ENCODE results near the gene SIX4. TPM values are rescaled to one million over a fixed set of nuclear protein-coding genes. Genes with fewer than 3 reads are reported as not detected.

SIX4 gene
- polyA plus RNA-seq, 1 experiment: 4.7 TPM

GRCh38 chr14:60721326-60722106 lies 2.6 kb downstream of the SIX4 start:
- Histone ChIP-seq H3K27me3 (ENCODE audit: control insufficient read depth, insufficient read depth, low read length) (no peaks in the 10 kb centered on the region), H3K36me3 (ENCODE audit: control insufficient read depth, insufficient read depth, low read length) (peaks cover 7% of the 10 kb centered on the region), H3K4me3 (ENCODE audit: low read depth, low read length) (peak overlapping the region; percentile 94)
- no peak for DNase-seq (ENCODE audit: low read depth)
- peak; percentile 56 for TF ChIP-seq CTCF (IDR thresholded peaks at IDR 0.05; ENCODE audit: insufficient read depth, low read depth, low read length)
- POLR2A ChIA-PET: interaction anchor here (0.6 kb wide), 2 partner anchors 130 to 313 kb away, joined by 7 to 18 read pairs; no protein-coding TSS in a partner anchor
- CTCF ChIA-PET: interaction anchor here (0.7 to 2.0 kb wide), 5 partner anchors 8 to 532 kb away, joined by 3 to 6 read pairs (median 3); no protein-coding TSS in a partner anchor

GRCh38 chr14:60720962-60721325 lies 3.2 kb downstream of the SIX4 start:
- no peak for DNase-seq (ENCODE audit: low read depth)
- Histone ChIP-seq H3K27me3 (ENCODE audit: control insufficient read depth, insufficient read depth, low read length) (no peaks in the 10 kb centered on the region), H3K4me3 (ENCODE audit: low read depth, low read length) (peak overlapping the region; percentile 94), H3K36me3 (ENCODE audit: control insufficient read depth, insufficient read depth, low read length) (peaks cover 7% of the 10 kb centered on the region)
- ChIA-PET POLR2A (interaction anchor here (0.6 kb wide), 1 partner anchor 313 kb away, joined by 18 read pairs; no protein-coding TSS in a partner anchor), CTCF (interaction anchor here (0.7 to 1.2 kb wide), 3 partner anchors 68 to 532 kb away, joined by 3 to 5 read pairs (median 3); no protein-coding TSS in a partner anchor)
- no peak for TF ChIP-seq CTCF (IDR thresholded peaks at IDR 0.05; ENCODE audit: insufficient read depth, low read depth, low read length)

GRCh38 chr14:60720391-60720790 lies 3.8 kb downstream of the SIX4 start:
- no peak for DNase-seq (ENCODE audit: low read depth)
- ChIA-PET CTCF (interaction anchor here (0.9 kb wide), 1 partner anchor 427 kb away, joined by 3 read pairs; no protein-coding TSS in a partner anchor), POLR2A (interaction anchor here (0.6 kb wide), 1 partner anchor 314 kb away, joined by 18 read pairs; no protein-coding TSS in a partner anchor)
- H3K4me3 ChIP-seq (ENCODE audit: low read depth, low read length): peak overlapping the region; percentile 94
- no peak for TF ChIP-seq CTCF (IDR thresholded peaks at IDR 0.05; ENCODE audit: insufficient read depth, low read depth, low read length)
- H3K27me3 ChIP-seq (ENCODE audit: control insufficient read depth, insufficient read depth, low read length): no peaks in the 10 kb centered on the region
- H3K36me3 ChIP-seq (ENCODE audit: control insufficient read depth, insufficient read depth, low read length): peaks cover 7% of the 10 kb centered on the region

DNA sequence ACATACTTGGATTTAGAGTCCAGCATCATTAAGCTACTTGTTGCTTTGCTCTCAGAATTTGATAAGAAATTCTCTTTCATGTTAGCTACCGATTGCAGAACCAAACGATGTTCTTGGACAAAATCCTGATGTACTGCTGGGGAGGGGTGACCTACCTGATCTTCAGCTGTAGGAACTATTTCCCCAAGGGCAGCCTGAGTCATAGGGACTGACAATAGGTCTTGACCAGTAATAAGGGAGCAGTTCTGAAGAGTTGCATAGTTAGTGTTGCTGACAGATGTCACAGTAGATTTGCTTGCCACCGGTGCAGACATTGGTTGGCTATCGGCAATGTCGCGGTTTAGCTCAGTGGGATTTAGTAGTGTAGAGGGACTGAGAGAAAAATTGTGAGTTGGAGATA lies 10.6 kb downstream of the SIX4 start:
- ChIA-PET CTCF (interaction anchor here (0.6 to 1.8 kb wide), 2 partner anchors 9 to 544 kb away, joined by 4 to 6 read pairs; no protein-coding TSS in a partner anchor), POLR2A (no interaction called here)
- no peak for TF ChIP-seq CTCF (IDR thresholded peaks at IDR 0.05; ENCODE audit: insufficient read depth, low read depth, low read length)
- no peak for DNase-seq (ENCODE audit: low read depth)
- Histone ChIP-seq H3K27me3 (ENCODE audit: control insufficient read depth, insufficient read depth, low read length) (no peaks in the 10 kb centered on the region), H3K4me3 (ENCODE audit: low read depth, low read length) (no peak overlapping the region), H3K36me3 (ENCODE audit: control insufficient read depth, insufficient read depth, low read length) (peaks cover 8% of the 10 kb centered on the region)

DNA sequence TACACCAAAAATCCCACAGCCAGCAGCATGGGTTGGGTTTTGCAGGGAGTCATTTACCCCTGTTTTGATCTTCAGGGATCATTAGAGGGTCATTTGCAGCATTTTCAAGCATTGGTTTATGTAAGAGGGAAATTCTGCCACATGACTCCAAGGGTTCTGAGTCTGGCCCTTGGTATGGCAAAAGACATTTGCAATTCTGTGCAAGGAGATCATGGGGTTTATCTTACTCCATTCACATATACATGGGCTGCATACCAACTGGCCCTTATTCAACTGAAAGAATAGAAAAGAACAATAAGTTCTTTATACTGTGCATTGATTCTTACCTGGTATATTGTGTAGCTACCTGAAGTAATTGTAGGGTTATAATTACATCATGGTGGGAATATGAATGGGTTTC lies 13.7 kb downstream of the SIX4 start:
- H3K4me3 ChIP-seq (ENCODE audit: low read depth, low read length): no peak overlapping the region
- no peak for TF ChIP-seq CTCF (IDR thresholded peaks at IDR 0.05; ENCODE audit: insufficient read depth, low read depth, low read length)
- no peak for DNase-seq (ENCODE audit: low read depth)
- H3K27me3 ChIP-seq (ENCODE audit: control insufficient read depth, insufficient read depth, low read length): no peaks in the 10 kb centered on the region
- ChIA-PET CTCF (interaction anchor here (0.7 kb wide), 1 partner anchor 11 kb away, joined by 3 read pairs; no protein-coding TSS in a partner anchor), POLR2A (no interaction called here)
- peaks cover 7% of the 10 kb centered on the region for H3K36me3 ChIP-seq (ENCODE audit: control insufficient read depth, insufficient read depth, low read length)
